Measurements from ENCODE around the gene ARHGDIG. TPM values are rescaled to one million over a fixed set of nuclear protein-coding genes. Genes with fewer than 3 reads are reported as not detected.

Gene ARHGDIG
- total and polyA plus RNA-seq, 9 donors = 0.10 to 0.77 TPM; not detected in 7

GRCh38 chr16:276426-277077 is 3.8 kb upstream of the ARHGDIG start:
- H3K27me3 ChIP-seq = no peaks in the 10 kb centered on the region
- H3K4me3 ChIP-seq = no peak overlapping the region
- no peaks in the 10 kb centered on the region for H3K36me3 ChIP-seq
- intact Hi-C loops (cut with DNase I) = no loop called here
- no peak for DNase-seq
- no peaks in the 10 kb centered on the region for H3K9me3 ChIP-seq
- no peak for TF ChIP-seq EP300 (IDR thresholded peaks at IDR 0.05)
- TF ChIP-seq POLR2A (IDR thresholded peaks at IDR 0.05) = no peak
- no peak for TF ChIP-seq CTCF (IDR thresholded peaks at IDR 0.05)
- 83 to 87% (median 86%) methylated on average over 20 of the region's 20 CpGs for WGBS, 3 donors
- no peaks in the 10 kb centered on the region for H3K4me1 ChIP-seq (ENCODE audit: insufficient read depth)
- H3K27ac ChIP-seq = no peak overlapping the region

GRCh38 chr16:278863-279366 is 1.5 kb upstream of the ARHGDIG start:
- intact Hi-C loops (cut with DNase I) = no loop called here
- no peak for TF ChIP-seq POLR2A (IDR thresholded peaks at IDR 0.05)
- no peak for TF ChIP-seq EP300 (IDR thresholded peaks at IDR 0.05)
- TF ChIP-seq CTCF (IDR thresholded peaks at IDR 0.05) = no peak
- WGBS, 3 donors = 46 to 58% (median 51%) methylated on average over 6 of the region's 6 CpGs
- Histone ChIP-seq H3K4me1 (ENCODE audit: insufficient read depth) (no peaks in the 10 kb centered on the region), H3K36me3 (no peaks in the 10 kb centered on the region), H3K27me3 (no peaks in the 10 kb centered on the region), H3K9me3 (no peaks in the 10 kb centered on the region), H3K4me3 (no peak overlapping the region), H3K27ac (no peak overlapping the region)
- no peak for DNase-seq

GRCh38 chr16:279531-279930 is 860 bp upstream of the ARHGDIG start:
- Histone ChIP-seq H3K9me3 (no peaks in the 10 kb centered on the region), H3K4me3 (no peak overlapping the region), H3K36me3 (no peaks in the 10 kb centered on the region), H3K27me3 (no peaks in the 10 kb centered on the region), H3K4me1 (ENCODE audit: insufficient read depth) (no peaks in the 10 kb centered on the region), H3K27ac (no peak overlapping the region)
- WGBS, 3 donors = 69 to 74% (median 71%) methylated on average over 7 of the region's 7 CpGs
- no peak for DNase-seq
- intact Hi-C loops (cut with DNase I) = no loop called here
- no peak for TF ChIP-seq EP300 (IDR thresholded peaks at IDR 0.05)
- no peak for TF ChIP-seq POLR2A (IDR thresholded peaks at IDR 0.05)
- TF ChIP-seq CTCF (IDR thresholded peaks at IDR 0.05) = no peak

GRCh38 chr16:280005-280460 is 358 bp upstream of the ARHGDIG start:
- no peak overlapping the region for H3K27ac ChIP-seq

GRCh38 chr16:280991-281659 is 734 bp downstream of the ARHGDIG start:
- no peak overlapping the region for H3K4me3 ChIP-seq
- intact Hi-C loops (cut with DNase I) = no loop called here
- H3K27ac ChIP-seq = no peak overlapping the region

More at GRCh38 chr16:280005-280460, 358 bp upstream of the ARHGDIG start:
- no peaks in the 10 kb centered on the region for H3K36me3 ChIP-seq
- H3K27me3 ChIP-seq = no peaks in the 10 kb centered on the region
- no peaks in the 10 kb centered on the region for H3K9me3 ChIP-seq
- WGBS, 3 donors = 5 to 18% (median 8%) methylated on average over 10 to 47 of the region's 47 CpGs
- intact Hi-C loops (cut with DNase I) = no loop called here
- DNase-seq = no peak
- no peaks in the 10 kb centered on the region for H3K4me1 ChIP-seq (ENCODE audit: insufficient read depth)
- TF ChIP-seq POLR2A (IDR thresholded peaks at IDR 0.05) = no peak
- no peak for TF ChIP-seq EP300 (IDR thresholded peaks at IDR 0.05)
- H3K4me3 ChIP-seq = no peak overlapping the region

More at GRCh38 chr16:280991-281659, 734 bp downstream of the ARHGDIG start:
- Histone ChIP-seq H3K9me3 (no peaks in the 10 kb centered on the region), H3K36me3 (no peaks in the 10 kb centered on the region), H3K27me3 (no peaks in the 10 kb centered on the region), H3K4me1 (ENCODE audit: insufficient read depth) (no peaks in the 10 kb centered on the region)
- TF ChIP-seq CTCF (IDR thresholded peaks at IDR 0.05) = no peak
- no peak for TF ChIP-seq POLR2A (IDR thresholded peaks at IDR 0.05)
- no peak for TF ChIP-seq EP300 (IDR thresholded peaks at IDR 0.05)
- no peak for DNase-seq
- 17 to 27% (median 23%) methylated on average over 24 to 27 of the region's 27 CpGs for whole genome bisulfite sequencing, 3 donors
